SK-N-SH treated with all-trans-retinoic acid at 6 μM for 48 hours (cell line): ENCODE results near the gene CFAP126.

ENCODE experiments used
- ATAC-seq: fragments of 200-7000 bp; cut with Tn5 transposase; 3 replicates; pipeline ENCODE4 v1.9.1; 2020; ENCODE audit warnings: mild to moderate bottlenecking, moderate library complexity
- ARNTL ChIP-seq: fragments of 450-650 bp; formaldehyde crosslinking; IDR thresholded peaks from 2 replicates; pipeline ENCODE4 v1.5.0; 2020; ENCODE audit warnings: low read depth, mild to moderate bottlenecking, moderate library complexity, borderline replicate concordance
- BACH2 ChIP-seq: fragments of 250-450 bp; sonication (Bioruptor Pico); IDR thresholded peaks from 2 replicates; pipeline ENCODE4 v1.9.0; 2021; ENCODE audit warnings: mild to moderate bottlenecking, borderline replicate concordance
- CREB5 ChIP-seq: fragments of 250-450 bp; sonication (Bioruptor Pico); IDR thresholded peaks from 2 replicates; pipeline ENCODE4 v1.5.1; 2020; ENCODE audit warnings: low read depth, mild to moderate bottlenecking, moderate library complexity
- GLIS3 ChIP-seq: fragments of 250-450 bp; sonication (Bioruptor Pico); IDR thresholded peaks from 2 replicates; pipeline ENCODE4 v1.5.0; 2020; ENCODE audit warnings: mild to moderate bottlenecking, moderate library complexity
- ISL1 ChIP-seq: fragments of 250-450 bp; sonication (Bioruptor Pico); IDR thresholded peaks from 2 replicates; pipeline ENCODE4 v2.1.2; 2022; ENCODE audit warnings: mild to moderate bottlenecking, moderate library complexity
- OSR1 ChIP-seq: fragments of 250-450 bp; sonication (Bioruptor Pico); IDR thresholded peaks from 2 replicates; pipeline ENCODE4 v1.8.0; 2022; ENCODE audit warnings: moderate library complexity, mild to moderate bottlenecking, inconsistent platforms
- PATZ1 ChIP-seq: fragments of 250-450 bp; sonication (Bioruptor Pico); IDR thresholded peaks from 2 replicates; pipeline ENCODE4 v1.8.0; 2020; ENCODE audit warnings: mild to moderate bottlenecking, moderate library complexity, borderline replicate concordance
- POU6F1 ChIP-seq: fragments of 250-450 bp; sonication (Bioruptor Pico); IDR thresholded peaks from 2 replicates; pipeline ENCODE4 v1.8.0; 2021; ENCODE audit warnings: low read depth, mild to moderate bottlenecking, moderate library complexity, borderline replicate concordance
- PPARA ChIP-seq: fragments of 250-450 bp; sonication (Bioruptor Pico); IDR thresholded peaks from 2 replicates; pipeline ENCODE4 v1.5.0; 2020; ENCODE audit warnings: mild to moderate bottlenecking, borderline replicate concordance
- SNAI2 ChIP-seq: fragments of 250-450 bp; sonication (Bioruptor Pico); IDR thresholded peaks from 2 replicates; pipeline ENCODE4 v1.5.0; 2020; ENCODE audit warnings: mild to moderate bottlenecking, moderate library complexity
- TCF4 ChIP-seq: fragments of 250-450 bp; sonication (Bioruptor Pico); IDR thresholded peaks from 2 replicates; pipeline ENCODE4 v1.8.0; 2021; ENCODE audit warnings: mild to moderate bottlenecking, moderate library complexity, borderline replicate concordance
- TOX ChIP-seq: fragments of 250-450 bp; sonication (Bioruptor Pico); IDR thresholded peaks from 2 replicates; pipeline ENCODE4 v1.8.0; 2021; ENCODE audit warnings: mild to moderate bottlenecking, moderate library complexity, borderline replicate concordance
- ZFP30 ChIP-seq: fragments of 450-650 bp; formaldehyde crosslinking; IDR thresholded peaks from 2 replicates; pipeline ENCODE4 v1.5.0; 2022; ENCODE audit warnings: mild to moderate bottlenecking, moderate library complexity
- ZNF565 ChIP-seq: fragments of 450-650 bp; formaldehyde crosslinking; conservative IDR thresholded peaks from 2 replicates; pipeline ENCODE4 v1.5.0; 2020; ENCODE audit warnings: low read depth, mild to moderate bottlenecking, moderate library complexity
- ZNF70 ChIP-seq: fragments of 450-650 bp; formaldehyde crosslinking; IDR thresholded peaks from 2 replicates; pipeline ENCODE4 v1.5.0; 2020; ENCODE audit warnings: mild to moderate bottlenecking, moderate library complexity
- ZNF8 ChIP-seq: fragments of 450-650 bp; formaldehyde crosslinking; IDR thresholded peaks from 2 replicates; pipeline ENCODE4 v1.5.0; 2020; ENCODE audit warnings: mild to moderate bottlenecking, moderate library complexity
- TF ChIP-seq, protein P1 (sequence below): fragments of 250-450 bp; sonication (Bioruptor Pico); IDR thresholded peaks from 2 replicates; pipeline ENCODE4 v1.5.0; 2020; ENCODE audit warnings: mild to moderate bottlenecking, moderate library complexity
- TF ChIP-seq, protein P2 (sequence below): fragments of 250-450 bp; sonication (Bioruptor Pico); IDR thresholded peaks from 2 replicates; pipeline ENCODE4 v1.5.1; 2021; ENCODE audit warnings: mild to moderate bottlenecking, moderate library complexity

The CFAP126 gene

GRCh38 chr1:161388639-161389038 is 21.0 kb upstream of the CFAP126 start:
- TF ChIP-seq ARNTL (CRISPR knock-in tag), result no peak
- TF ChIP-seq OSR1, result no peak
- no peak for TF ChIP-seq ZNF565 (CRISPR knock-in tag)
- no peak for TF ChIP-seq ZNF70 (CRISPR knock-in tag)
- TF ChIP-seq SNAI2 (CRISPR knock-in tag), result no peak
- TF ChIP-seq ISL1 (CRISPR knock-in tag), result no peak
- TF ChIP-seq ZFP30 (CRISPR knock-in tag), result no peak
- no peak for TF ChIP-seq TCF4 (CRISPR knock-in tag)

DNA sequence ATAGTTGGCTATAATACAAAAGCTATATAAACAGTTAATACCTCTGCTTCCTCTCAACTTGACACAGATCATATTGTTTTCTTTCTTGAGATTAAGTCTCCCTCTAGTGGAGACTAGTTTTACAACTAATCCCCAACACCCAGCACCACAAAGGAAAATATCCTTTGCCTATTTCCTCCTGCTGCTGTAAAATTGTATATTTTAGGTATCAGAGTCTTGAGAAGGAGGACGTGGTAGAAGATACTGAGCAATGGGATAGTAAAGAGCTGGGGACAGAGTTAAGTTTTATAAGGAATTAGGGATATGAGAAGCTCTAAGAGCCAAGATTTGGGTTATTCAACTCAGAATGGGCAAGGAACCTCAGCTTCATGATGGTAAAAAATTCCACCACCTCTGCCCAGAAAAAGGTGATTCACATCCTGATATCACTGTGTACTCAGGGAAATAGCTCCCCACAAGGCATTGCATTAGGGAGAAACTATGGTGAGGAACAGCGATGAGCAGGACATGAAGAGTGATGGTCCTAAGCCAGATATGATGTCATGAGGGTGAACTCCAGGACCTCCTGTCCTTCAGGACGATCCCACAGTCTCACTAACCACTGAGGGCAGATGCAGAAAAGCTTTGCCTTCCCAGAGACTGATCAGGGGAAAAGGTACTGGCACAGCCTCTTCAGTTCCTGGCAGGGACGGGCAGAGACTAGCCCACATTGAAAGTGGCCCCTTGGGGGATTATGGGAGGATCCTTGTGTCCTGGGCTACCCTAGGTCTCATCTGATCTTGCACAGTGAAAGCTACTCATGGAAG is 14.7 kb upstream of the CFAP126 start:
- TF ChIP-seq GLIS3 (CRISPR knock-in tag), result no peak
- TF ChIP-seq, protein P1, sequence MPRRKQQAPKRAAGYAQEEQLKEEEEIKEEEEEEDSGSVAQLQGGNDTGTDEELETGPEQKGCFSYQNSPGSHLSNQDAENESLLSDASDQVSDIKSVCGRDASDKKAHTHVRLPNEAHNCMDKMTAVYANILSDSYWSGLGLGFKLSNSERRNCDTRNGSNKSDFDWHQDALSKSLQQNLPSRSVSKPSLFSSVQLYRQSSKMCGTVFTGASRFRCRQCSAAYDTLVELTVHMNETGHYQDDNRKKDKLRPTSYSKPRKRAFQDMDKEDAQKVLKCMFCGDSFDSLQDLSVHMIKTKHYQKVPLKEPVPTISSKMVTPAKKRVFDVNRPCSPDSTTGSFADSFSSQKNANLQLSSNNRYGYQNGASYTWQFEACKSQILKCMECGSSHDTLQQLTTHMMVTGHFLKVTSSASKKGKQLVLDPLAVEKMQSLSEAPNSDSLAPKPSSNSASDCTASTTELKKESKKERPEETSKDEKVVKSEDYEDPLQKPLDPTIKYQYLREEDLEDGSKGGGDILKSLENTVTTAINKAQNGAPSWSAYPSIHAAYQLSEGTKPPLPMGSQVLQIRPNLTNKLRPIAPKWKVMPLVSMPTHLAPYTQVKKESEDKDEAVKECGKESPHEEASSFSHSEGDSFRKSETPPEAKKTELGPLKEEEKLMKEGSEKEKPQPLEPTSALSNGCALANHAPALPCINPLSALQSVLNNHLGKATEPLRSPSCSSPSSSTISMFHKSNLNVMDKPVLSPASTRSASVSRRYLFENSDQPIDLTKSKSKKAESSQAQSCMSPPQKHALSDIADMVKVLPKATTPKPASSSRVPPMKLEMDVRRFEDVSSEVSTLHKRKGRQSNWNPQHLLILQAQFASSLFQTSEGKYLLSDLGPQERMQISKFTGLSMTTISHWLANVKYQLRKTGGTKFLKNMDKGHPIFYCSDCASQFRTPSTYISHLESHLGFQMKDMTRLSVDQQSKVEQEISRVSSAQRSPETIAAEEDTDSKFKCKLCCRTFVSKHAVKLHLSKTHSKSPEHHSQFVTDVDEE (CRISPR knock-in tag), result no peak
- no peak for TF ChIP-seq POU6F1 (CRISPR knock-in tag)
- no peak for TF ChIP-seq PATZ1
- no peak for TF ChIP-seq PPARA
- TF ChIP-seq ZNF8, result no peak
- TF ChIP-seq TCF4 (CRISPR knock-in tag), result no peak
- no peak for TF ChIP-seq ZFP30 (CRISPR knock-in tag)
- TF ChIP-seq OSR1, result no peak
- TF ChIP-seq CREB5 (CRISPR knock-in tag), result no peak
- no peak for TF ChIP-seq BACH2 (CRISPR knock-in tag)
- TF ChIP-seq, all 23 proteins: peak for 0
- ATAC-seq, result peak; percentile 95

More at GRCh38 chr1:161388639-161389038, 21.0 kb upstream of the CFAP126 start:
- no peak for ATAC-seq

- ATAC-seq, result no peak
- no peak for TF ChIP-seq ARNTL (CRISPR knock-in tag)
- TF ChIP-seq ZNF8, result no peak
These were observed 14.0 kb upstream of the CFAP126 start for GRCh38 chr1:161381707-161382106.

GRCh38 chr1:161379071-161379470 is 11.4 kb upstream of the CFAP126 start:
- ATAC-seq, result no peak
- TF ChIP-seq TCF4 (CRISPR knock-in tag) (no peak), ARNTL (CRISPR knock-in tag) (no peak), ZNF70 (CRISPR knock-in tag) (no peak), TOX (no peak)
- TF ChIP-seq, protein P2, sequence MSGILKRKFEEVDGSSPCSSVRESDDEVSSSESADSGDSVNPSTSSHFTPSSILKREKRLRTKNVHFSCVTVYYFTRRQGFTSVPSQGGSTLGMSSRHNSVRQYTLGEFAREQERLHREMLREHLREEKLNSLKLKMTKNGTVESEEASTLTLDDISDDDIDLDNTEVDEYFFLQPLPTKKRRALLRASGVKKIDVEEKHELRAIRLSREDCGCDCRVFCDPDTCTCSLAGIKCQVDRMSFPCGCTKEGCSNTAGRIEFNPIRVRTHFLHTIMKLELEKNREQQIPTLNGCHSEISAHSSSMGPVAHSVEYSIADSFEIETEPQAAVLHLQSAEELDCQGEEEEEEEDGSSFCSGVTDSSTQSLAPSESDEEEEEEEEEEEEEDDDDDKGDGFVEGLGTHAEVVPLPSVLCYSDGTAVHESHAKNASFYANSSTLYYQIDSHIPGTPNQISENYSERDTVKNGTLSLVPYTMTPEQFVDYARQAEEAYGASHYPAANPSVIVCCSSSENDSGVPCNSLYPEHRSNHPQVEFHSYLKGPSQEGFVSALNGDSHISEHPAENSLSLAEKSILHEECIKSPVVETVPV, result no peak
